T-helper 1 cell treated with Interleukin-12 subunit alpha and Interleukin-12 subunit beta and Interleukin-4 antibody, amounts not matched to agents 30 ng/mL and 1 ng/mL, for 36 hours (primary cell): ENCODE data around the gene TREM1. TPM values are rescaled to one million over a fixed set of nuclear protein-coding genes. Genes with fewer than 3 reads are reported as not detected.
"Not testable (repeated sequence)": the region's sequence is repeated elsewhere in the genome, so short reads cannot be mapped to it uniquely, and the experiment has no call there.

Experiments used
- intact Hi-C: fragments of 100-400 bp; cut with micrococcal nuclease; formaldehyde crosslinking; loops from one replicate; pipeline ENCODE4 v1.15.1; 2024
- total RNA-seq: library from RNA; stranded (reverse); gene quantifications from 2 replicates; pipeline ENCODE4 v1.2.3, GENCODE V29; 2022

TREM1 gene
- total RNA-seq, 1 donor from 2014 or later: not detected

DNA sequence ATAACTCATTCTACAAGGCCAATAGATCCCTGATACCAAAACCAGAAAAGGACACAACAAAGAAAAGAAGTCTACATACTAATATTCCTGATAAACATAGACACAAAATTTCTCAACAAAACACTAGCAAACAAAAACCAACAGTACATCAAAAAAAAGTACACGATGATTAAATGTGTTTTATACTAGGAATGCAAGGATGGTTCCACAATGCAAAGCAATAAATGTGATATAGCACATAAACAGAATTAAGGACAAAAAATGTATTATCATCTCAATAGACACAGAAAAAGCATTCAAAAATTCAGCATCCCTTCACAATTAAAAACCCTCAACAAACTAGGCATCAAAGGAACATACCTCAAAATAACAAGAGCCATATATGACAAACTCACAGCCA lies 23.2 kb downstream of the TREM1 start:
- intact Hi-C loops: no loop called here

DNA sequence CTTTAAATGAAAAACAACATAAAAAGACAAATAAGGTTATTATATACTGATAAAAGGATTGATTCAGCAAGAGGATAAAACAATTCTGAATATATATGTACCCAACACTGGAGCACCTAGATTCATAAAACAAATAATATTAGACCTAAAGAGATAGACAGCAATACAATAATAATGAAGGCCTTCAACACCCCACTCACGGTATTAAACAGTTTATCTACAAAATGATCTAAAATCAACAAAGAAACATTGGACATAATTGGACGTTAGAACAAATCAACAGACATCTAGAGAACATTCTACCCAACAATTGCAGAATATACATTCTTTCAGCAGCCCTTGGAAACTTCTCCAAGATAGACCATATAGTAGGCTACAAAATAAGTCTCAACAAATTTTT lies 24.1 kb downstream of the TREM1 start:
- intact Hi-C loops: no loop called here

DNA sequence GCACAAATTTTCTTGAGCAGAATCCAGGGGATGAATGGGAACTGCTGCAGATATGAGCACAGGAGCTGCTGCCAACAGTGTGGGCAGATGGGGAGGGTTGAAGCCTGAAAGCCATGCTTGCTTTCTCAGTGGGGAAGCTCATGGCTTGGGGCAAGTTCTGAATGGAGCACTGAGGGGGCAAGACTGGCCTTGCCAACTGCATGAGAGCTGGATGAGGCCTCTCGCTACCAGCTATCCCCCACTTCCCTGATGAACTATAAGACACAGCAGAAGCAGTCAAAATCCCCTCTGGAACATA lies 28.3 kb downstream of the TREM1 start:
- intact Hi-C loops: no loop called here

DNA sequence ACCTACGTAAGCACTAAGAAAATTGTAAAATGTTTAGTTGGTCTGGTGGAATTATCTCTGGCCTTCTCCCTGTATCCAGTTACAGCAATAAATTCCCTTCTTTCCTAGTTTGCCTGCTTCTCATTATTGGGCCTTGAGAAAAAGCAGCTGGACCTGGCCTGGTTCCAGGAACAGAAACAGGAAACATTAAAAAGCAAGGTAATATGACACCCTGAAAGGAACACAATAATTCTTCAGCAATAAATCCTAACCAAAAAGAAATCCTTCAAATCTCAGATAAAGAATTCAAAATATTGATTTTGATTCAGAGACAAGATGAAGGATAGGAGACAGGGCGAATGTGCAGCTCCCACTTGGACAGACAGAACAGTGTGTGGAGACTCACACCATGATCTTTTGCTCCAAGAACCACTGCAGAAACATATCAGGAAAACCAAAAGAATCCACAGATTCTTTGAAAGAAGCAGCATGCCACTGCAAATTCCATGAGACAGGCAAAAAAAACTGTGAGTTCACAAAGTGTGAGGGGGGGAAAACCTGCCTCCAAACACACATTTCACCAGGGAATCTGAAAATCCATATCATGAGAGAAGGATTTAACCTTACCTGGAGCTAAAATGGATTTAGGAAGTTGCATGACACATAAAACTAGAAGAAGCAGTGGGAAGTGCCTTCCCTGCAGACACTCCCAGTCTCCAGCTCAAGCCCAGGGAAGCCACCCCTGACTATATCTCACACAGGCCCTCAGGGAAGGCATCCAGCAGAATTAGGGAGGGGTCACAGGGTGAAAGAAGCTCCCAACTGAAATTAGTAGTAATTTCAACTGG lies 28.9 kb downstream of the TREM1 start:
- intact Hi-C loops: no loop called here

DNA sequence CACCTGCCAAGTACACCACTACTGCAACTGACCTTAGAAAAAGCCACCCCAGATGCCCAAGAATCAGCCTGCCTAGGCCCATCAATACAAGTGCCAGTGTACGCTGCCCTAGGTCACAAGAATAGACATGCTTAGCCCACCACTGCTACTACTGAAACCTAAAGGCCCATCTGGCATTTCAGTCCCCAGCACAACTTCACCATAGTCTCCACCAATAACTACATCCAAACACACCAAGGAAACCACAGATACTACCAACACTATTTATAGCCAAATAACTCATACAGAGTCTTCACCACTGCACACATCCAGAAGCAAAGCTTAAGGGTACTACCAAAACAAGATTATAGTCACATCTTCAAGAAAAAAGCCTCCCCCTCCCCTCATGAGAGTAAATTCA lies 30.1 kb downstream of the TREM1 start:
- intact Hi-C loops: no loop called here

DNA sequence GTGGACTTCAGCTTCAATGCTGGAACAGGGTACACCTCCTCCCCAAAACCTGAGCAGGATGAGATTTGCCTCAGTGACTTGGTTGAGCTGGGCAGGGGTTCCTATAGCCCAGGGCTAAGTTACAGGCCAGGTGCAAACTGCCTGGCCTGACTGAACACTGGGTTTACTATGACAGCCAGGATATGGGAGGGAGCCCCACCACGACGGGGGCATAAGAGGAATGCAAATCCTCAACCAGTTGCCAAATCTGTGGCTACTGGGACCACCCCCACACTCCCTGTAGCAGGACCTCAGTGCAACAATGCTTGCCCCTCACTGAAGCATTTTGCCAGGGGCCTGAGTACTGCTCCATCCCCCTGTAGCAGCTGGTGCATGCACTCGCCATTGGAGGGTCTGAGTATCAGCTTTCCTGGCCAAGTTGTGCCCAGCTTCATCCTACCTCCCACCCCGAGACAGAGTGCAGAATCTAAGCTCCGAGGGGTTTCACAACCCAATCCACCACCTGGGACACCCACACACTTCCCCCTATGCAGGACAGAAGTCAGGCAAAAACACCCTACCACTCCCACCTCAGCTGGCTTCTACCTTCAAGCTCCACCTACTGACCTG lies 30.7 kb downstream of the TREM1 start:
- intact Hi-C loops: no loop called here

DNA sequence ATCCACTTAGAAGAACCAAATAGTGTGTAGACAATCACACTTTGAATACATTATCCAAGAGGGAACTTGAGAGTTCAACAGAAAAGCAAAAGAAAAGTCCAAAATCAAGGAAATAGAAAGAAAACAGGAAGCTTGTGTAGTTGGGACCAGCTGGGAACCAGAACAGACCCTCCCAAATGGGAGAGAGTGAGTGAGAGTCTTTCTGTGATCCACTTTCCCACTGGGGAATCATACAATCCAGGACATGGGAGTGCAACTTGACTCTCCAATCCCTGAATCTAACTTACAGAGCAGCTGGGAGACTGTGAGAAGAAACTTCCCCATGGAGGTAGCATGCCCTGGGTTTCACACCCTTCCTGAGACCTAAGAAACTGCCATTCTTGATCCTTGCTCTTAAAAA lies 31.4 kb downstream of the TREM1 start:
- intact Hi-C loops: no loop called here

DNA sequence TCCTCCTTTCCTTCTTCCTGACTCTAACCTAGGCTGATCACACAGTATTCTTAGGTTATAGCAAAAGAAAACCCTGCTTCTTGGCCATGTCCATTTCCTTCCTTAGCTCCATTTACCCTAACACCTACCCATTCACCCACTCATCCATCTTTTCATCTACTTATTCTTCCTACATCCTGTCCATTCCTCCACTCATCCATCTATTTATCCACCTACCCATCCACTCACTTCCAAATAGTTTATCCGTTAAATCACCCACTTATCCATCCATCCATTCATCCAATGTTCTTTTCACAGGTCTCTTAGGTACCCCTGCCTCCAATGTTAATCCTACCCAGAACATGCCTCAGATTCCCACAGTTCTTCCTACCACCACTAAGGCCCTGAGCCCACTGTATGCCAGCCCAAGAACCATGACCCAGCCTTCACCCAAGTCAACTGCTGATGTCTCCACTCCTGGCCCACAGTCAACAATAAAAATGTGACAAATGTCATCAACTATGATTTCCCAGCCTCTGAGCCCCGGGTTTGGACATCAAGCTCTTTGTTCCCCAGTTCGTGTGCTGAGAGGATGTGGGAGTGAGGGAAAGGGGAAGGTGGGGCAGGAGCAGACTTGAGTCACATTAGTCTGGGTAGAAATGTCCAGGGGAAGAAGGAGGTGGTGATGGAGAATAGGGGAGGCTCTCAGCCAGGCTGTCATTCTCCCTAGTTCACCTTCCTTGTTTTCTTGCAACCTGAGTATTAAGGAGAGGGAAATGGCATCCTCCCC lies 33.9 kb downstream of the TREM1 start:
- intact Hi-C loops: no loop called here

DNA sequence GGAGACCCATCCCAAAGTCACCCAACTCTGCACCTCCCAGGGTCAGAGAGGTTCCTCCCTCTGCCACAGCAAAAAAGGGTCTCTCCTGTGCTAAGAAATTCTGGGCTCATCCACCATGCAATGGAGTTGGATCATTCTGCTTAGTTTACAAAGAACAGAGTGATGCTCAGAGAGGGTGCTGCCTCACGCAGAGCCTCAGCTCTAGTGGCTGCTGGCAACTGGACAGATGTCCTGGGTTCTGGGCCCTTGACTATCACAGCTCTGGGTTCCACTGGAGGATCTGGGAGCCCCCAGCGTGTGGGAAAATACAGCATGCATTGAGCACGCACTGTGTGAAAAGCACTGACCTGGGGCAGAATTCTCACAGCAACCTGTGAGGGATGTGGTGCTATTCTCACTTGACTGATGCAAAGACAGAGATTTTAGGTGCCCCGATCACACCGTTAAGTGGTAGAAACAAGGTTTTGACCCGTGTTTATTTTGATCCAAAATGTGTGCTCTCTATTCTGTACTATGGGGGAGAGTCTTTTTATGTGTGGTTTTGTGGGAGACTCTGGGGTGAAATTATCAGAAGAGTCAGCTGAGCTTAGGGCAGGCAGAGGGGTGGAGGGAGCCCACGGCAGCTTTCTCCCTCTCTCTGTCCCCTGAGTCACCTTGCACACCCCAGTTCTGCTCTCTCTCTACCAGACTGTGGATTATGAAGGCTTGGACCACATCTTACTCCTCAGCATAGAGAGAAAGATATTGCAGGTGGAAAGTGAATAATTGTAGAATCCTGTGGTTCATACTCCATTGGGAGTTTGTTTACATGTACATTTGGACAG lies 38.4 kb downstream of the TREM1 start:
- intact Hi-C loops: no loop called here

DNA sequence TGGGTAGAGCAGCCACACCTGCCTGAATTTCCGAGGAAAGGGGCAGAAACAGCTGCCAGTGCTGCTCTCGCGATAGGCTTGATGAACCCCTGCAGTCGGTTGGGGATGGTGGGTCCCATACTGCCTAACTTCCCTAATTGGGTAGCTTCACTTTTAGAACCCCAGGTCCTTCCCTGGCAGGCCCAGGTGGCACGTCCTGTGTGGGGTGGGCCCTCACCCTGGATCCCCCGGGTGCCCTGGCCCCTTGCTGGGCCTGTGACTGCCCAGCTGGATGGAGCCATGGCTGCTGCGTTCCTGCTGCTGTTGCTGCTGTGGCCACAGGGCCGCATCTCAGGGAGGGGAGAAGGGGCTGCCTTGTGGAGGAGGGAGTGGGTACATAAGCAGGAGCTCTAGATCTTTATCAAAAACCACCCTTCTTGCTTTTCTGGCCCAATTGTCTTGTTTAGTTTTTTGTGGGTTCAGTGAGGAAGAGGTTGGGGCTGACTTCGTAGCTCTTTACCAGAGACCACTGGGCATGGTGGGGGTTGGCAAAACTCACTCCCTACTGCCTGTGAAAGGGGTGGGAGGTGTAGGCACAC lies 39.1 kb downstream of the TREM1 start:
- intact Hi-C loops: no loop called here

DNA sequence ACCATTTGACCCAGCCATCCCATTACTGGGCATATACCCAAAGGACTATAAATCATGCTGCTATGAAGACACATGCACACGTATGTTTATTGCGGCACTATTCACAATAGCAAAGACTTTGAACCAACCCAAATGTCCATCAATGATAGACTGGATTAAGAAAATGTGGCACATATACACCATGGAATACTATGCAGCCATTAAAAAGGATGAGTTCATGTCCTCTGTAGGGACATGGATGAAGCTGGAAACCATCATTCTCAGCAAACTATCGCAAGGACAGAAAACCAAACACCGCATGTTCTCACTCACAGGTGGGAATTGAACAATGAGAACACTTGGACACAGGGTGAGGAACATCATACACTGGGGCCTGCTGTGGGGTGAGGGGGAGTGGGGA lies 40.0 kb downstream of the TREM1 start:
- intact Hi-C loops: not testable (repeated sequence)

DNA sequence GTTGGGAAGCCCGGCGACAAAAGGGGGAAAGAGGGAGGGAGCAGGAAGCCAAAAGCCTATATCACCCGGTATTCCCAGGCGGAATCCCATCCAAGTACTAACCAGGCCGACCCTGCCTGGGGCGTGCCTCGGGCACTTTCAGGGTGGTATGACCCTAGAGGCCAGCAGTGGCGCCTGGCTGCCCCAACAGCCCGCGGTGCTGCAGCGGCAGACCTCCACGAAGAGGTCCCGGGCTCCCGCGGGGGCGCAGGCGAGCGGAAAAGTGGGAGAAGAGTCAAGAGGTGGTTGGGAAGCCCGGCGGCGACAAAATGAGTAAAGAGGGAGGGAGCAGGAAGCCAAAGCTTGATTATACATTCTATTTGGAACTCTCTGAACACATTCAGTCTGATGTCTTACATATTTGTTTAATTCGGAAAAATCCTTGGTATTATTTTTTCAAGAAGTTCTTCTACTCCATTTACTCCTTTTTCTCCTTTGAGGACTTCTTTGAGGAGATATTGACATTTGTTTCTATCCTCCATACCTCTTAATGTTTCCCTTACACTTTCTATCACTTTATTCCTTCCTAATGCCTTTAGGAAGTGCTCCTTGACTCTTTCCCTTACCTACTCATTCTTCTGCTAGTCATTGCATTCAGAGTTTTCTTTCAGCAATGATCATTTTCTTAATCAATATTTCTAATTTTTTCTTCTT lies 46.9 kb downstream of the TREM1 start:
- intact Hi-C loops: no loop called here

DNA sequence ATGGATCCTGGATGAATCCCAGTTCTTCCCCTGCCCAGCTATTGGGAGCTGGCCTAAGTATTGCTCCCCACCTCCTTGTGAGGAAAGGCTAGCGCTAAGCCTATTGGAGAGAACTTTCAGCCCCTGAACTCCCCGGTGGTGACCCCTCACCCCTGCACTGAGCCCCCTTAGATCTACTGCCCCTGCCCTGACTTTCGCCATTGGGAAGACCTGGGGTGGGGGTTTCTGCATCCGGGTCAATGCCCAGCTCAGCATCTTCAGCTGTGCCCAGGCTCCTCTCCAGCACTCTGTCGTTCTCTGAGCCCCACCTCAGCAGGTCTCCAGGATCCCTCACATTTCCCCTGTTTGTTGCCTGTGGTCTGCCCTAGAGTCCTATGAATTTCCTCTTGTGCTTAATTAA lies 49.4 kb downstream of the TREM1 start:
- intact Hi-C loops: no loop called here

DNA sequence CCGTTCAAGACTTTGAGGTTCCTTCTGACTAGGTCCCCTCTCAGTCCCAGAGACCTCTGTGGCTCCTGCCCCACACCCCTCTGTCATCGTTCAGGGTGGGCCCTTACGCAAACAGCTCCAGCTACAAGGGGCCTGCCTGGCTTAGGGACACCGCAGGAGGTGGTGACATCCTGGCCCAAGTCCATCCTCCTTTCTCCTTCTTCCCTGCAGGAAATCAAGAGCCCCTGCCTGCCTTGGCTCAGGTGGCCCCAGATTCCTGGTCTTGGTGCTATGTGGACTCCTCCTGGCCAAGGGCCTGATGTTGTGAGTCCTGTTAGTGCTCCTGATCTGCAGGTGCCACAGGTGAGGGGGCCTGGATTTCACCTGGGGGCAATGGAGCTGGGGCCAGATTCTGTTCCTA lies 50.2 kb downstream of the TREM1 start:
- intact Hi-C loops: no loop called here

DNA sequence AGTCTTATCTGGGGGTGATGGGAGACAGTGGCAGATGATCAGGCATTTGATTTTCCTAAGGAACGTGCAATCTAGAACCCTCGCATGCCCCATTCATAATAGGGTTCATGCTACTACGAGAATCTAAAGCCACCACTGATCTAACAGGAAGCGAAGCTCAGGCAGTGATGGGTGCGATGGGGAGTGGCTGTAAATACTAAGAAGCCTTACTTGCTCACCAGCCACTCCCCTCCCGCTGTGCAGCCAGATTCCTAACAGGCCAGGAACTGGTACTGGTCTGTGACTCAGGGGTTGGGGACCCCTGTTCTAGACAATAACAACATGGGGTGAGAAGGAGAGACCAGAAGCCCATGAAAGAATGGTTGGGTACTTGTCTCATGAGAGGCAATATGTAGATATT lies 53.8 kb downstream of the TREM1 start:
- intact Hi-C loops: no loop called here

DNA sequence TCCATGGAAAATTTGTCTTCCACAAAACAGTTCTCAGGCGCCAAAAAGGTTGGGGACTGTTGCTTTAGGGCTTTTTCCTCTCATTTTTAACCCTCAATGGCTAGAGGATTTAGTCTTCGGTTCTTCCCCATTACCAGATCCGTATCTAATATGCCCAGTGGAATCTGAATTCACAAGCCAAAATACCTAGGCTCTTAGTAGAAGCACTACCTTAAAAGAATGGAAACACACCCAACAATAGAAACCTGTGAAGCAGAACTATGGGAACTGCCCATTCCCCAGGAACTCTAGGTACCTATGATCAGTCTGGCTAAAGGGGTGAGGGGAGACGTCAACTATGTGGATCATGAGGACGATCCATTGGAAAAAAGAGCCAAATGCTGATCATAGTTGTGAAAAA lies 55.2 kb downstream of the TREM1 start:
- intact Hi-C loops: no loop called here

DNA sequence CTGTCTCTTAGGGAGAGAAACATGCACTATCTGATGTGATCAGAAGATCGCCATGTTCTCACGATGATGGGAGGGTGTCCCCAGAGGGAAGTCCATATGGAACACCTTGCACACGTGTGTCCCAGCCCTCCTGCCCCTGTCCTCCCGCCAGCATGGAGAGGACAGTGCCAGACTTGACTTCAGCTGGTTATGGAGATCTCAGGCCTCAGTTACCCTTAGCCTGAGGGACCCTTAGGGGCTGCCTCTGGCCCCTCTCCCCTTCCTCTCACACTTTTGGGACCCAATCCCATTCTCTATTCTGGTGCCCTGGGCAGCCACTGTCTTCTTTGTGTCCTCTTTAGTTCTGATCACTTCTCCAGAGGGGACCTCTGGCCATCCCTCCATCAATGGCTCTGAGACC lies 56.8 kb downstream of the TREM1 start:
- intact Hi-C loops: no loop called here

DNA sequence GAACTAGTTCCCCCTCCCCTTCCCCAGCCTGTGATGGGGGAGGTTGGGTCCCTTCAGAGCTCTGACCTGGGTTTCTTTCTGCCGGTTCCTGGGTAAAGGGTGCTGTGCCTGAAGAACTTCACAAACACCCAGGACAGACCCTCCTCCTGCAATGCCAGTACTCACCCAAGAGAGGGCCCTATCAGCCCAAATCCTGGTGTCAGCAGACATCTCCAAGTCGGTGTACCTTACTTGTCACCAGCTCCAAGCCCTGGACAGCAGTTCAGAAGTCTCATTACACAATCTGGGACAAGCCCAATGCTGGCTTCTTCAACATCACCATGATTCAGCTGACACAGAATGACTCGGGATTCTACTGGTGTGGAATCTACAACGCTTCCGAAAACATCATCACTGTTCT lies 57.9 kb downstream of the TREM1 start:
- intact Hi-C loops: no loop called here

DNA sequence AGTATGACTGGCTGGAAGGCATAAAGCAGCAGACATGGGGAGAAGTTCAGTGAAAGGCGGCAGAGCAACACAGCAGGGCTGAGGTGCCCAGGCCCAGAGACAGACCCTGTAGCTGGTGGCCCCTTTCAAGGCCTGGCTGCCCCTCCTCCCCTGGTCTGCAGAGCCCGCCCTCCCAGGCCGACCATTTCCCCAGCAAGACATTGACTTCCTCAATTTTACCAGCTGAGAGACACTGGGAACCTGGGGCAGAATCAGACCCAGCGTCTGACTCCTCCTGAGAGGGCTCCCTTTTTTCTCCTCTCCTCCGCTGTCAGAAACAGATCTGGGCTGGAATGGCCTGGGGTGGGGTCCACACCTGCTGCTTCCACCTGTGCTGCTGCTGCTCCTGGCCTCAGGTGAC lies 58.4 kb downstream of the TREM1 start, which contains the start of gene TREML4:
TREML4 (plus strand) TSS at position 254 of the 400 bp plus-strand sequence; CDS start at position 333, 79 bp downstream.
- intact Hi-C loops: no loop called here

DNA sequence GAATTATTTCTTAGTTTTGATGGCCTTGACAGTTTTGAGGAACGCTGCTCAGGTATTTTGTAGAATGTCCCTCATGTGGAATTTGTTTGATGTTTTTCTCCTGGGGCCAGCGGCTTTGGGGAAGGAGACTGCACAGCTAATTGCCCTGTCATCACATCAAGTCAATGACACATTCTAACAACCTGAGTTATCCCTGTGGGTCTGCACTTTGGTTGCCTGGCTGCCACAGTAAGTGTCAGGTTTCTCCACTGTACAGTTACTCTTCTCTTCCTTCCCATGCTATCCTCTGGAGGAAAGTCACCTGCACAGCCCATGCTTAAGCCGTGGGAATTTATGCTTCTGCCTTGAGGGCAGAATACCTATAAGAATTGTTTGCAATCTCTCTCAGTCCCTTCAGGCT lies 59.7 kb downstream of the TREM1 start:
- intact Hi-C loops: no loop called here

DNA sequence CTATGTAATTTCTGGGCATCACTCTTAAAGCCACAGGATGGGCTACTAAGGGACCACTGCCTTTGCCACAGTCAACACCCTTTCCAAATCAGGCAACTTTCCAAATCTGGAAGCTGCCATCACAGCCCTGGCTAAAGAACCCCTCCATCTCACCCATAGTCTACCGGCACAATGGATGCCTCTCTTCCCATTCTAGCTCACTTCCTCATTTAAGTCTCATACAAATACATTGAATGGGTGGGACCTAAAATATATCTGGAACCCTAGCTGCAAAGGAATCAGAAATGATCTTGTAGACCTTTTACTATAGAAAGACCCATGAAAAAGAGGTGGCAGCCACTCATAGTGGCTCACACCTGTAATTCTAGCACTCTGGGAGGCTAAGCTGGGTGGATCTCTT lies 61.7 kb downstream of the TREM1 start:
- intact Hi-C loops: no loop called here
